Mesodermal cell (in vitro differentiated cells): Measurements from ENCODE around the gene PDE4B.
"Not testable (repeated sequence)": the region's sequence is repeated elsewhere in the genome, so short reads cannot be mapped to it uniquely, and the experiment has no call there.

Experiments
- H3K27ac ChIP-seq: 2 replicates; pipeline ENCODE4 v1.7.0; 2013; ENCODE audit warnings: mild to moderate bottlenecking, low read depth, low read length, moderate library complexity; ENCODE audit not compliant: severe bottlenecking
- H3K36me3 ChIP-seq: 2 replicates; pipeline ENCODE4 v1.7.1; 2013; ENCODE audit warnings: mild to moderate bottlenecking, low read length, moderate library complexity; ENCODE audit not compliant: control insufficient read depth, insufficient read depth
- H3K4me1 ChIP-seq: one replicate; pipeline ENCODE4 v1.7.1; 2013; ENCODE audit warnings: mild to moderate bottlenecking, low read length; ENCODE audit not compliant: insufficient read depth, control insufficient read depth, poor library complexity, severe bottlenecking
- H3K4me3 ChIP-seq: 2 replicates; pipeline ENCODE4 v1.7.0; 2013; ENCODE audit warnings: low read length, control low read depth, mild to moderate bottlenecking; ENCODE audit not compliant: insufficient read depth, poor library complexity, severe bottlenecking; ENCODE audit errors: extremely low read depth
- H3K9me3 ChIP-seq: 2 replicates; pipeline ENCODE4 v1.7.1; 2013; ENCODE audit warnings: mild to moderate bottlenecking, low read length, moderate library complexity; ENCODE audit not compliant: control insufficient read depth
- WGBS, 2 experiments: methylation state at CpG; one replicate each; pipeline ENCODE4 v1.1.5; 2013; ENCODE audit warnings: missing lambda C conversion rate in 2 of 2; ENCODE audit not compliant: insufficient coverage in 2 of 2; 5-methylcytosine and 5-hydroxymethylcytosine counted together

Gene PDE4B

GRCh38 chr1:65992165-65992821 is 199.6 kb downstream of the PDE4B start:
- H3K36me3 ChIP-seq: no peaks in the 10 kb centered on the region
- WGBS, 2 experiments: 88 to 90% methylated on average over 5 of the region's 6 CpGs
- no peak overlapping the region for H3K27ac ChIP-seq
- H3K4me1 ChIP-seq: no peaks in the 10 kb centered on the region
- no peaks in the 10 kb centered on the region for H3K9me3 ChIP-seq
- H3K4me3 ChIP-seq: no peak overlapping the region

DNA sequence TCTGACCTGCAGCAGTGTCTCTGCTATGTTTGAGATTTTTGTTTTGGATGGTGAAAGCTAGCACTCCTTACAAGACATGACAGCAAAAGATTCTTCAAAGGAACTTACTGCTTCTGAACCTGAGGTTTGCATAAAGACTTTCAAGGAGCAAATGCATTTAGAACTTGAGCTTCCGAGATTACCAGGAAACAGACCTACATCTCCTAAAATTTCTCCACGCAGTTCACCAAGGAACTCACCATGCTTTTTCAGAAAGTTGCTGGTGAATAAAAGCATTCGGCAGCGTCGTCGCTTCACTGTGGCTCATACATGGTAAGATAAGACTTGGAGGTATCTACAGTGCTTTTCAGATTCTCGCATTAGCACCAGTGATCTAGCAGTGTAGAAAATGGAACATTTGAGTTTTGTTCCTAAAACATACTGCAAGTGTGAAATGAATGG is 200.2 kb downstream of the PDE4B start:
- Histone ChIP-seq H3K4me1 (no peaks in the 10 kb centered on the region), H3K36me3 (no peaks in the 10 kb centered on the region), H3K27ac (no peak overlapping the region), H3K9me3 (no peaks in the 10 kb centered on the region), H3K4me3 (no peak overlapping the region)
- 90 to 100% methylated on average over 6 to 7 of the region's 7 CpGs for WGBS, 2 experiments

- WGBS, 2 experiments: 60% methylated on average over 1 of the region's 2 CpGs; no CpG with 5 or more reads in 1 of the 2 experiments
These were observed 201.5 kb downstream of the PDE4B start for GRCh38 chr1:65994223-65994622.

GRCh38 chr1:65995336-65995735 is 202.6 kb downstream of the PDE4B start:
- Histone ChIP-seq H3K9me3 (no peaks in the 10 kb centered on the region), H3K4me3 (no peak overlapping the region)
- 90% methylated on average over 3 of the region's 6 CpGs; no CpG with 5 or more reads in 1 of the 2 experiments for WGBS, 2 experiments

More at GRCh38 chr1:65994223-65994622, 201.5 kb downstream of the PDE4B start:
- H3K4me3 ChIP-seq: no peak overlapping the region
- H3K27ac ChIP-seq: no peak overlapping the region
- H3K36me3 ChIP-seq: no peaks in the 10 kb centered on the region
- H3K9me3 ChIP-seq: no peaks in the 10 kb centered on the region
- no peaks in the 10 kb centered on the region for H3K4me1 ChIP-seq

DNA sequence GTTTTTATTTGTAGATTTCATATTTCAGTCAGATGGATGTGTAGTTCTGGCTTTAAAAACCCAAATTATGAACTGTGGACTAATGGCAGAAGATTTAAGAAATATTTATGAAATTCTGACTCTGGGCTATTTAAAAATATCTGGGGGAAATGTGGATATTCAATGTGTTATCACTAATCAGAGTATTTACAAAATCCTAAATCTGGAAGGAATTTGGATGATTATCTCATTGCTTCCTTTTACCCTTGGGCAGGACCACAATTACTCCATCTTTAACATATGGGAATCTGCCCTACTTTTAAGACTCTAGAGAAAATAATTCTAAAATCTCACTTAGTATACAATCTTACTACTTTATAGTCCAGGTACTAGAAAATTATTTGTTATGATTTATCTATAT is 203.2 kb downstream of the PDE4B start:
- H3K27ac ChIP-seq: no peak overlapping the region
- peaks cover 6% of the 10 kb centered on the region for H3K4me1 ChIP-seq
- H3K36me3 ChIP-seq: no peaks in the 10 kb centered on the region
- H3K4me3 ChIP-seq: no peak overlapping the region
- H3K9me3 ChIP-seq: no peaks in the 10 kb centered on the region

More at GRCh38 chr1:65995336-65995735, 202.6 kb downstream of the PDE4B start:
- no peak overlapping the region for H3K27ac ChIP-seq
- H3K36me3 ChIP-seq: no peaks in the 10 kb centered on the region
- H3K4me1 ChIP-seq: peaks cover under 1% of the 10 kb centered on the region

DNA sequence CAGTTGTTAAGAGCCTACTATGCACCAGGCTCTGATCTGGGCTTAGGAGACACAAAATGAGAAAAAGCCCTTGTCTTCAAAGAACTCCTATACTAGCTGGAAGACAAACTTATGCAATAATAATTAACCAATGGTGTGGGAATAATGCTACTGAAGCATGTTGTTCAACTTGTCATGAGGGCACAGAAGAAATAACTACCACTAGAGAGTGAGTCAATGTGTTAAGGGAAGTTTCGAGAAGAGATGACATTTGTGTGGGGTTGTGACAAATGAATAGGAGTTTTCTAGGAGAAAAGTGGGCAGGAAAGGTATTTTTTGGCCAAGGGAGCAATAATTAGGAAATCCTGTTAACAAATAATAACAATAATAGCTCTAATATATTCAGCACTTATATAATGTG is 205.0 kb downstream of the PDE4B start:
- no peak overlapping the region for H3K4me3 ChIP-seq
- H3K27ac ChIP-seq: no peak overlapping the region
- WGBS, 2 experiments: 100% methylated on average over 1 of the region's 1 CpG; no CpG with 5 or more reads in 1 of the 2 experiments
- no peaks in the 10 kb centered on the region for H3K9me3 ChIP-seq
- H3K4me1 ChIP-seq: peaks cover 6% of the 10 kb centered on the region
- H3K36me3 ChIP-seq: no peaks in the 10 kb centered on the region

DNA sequence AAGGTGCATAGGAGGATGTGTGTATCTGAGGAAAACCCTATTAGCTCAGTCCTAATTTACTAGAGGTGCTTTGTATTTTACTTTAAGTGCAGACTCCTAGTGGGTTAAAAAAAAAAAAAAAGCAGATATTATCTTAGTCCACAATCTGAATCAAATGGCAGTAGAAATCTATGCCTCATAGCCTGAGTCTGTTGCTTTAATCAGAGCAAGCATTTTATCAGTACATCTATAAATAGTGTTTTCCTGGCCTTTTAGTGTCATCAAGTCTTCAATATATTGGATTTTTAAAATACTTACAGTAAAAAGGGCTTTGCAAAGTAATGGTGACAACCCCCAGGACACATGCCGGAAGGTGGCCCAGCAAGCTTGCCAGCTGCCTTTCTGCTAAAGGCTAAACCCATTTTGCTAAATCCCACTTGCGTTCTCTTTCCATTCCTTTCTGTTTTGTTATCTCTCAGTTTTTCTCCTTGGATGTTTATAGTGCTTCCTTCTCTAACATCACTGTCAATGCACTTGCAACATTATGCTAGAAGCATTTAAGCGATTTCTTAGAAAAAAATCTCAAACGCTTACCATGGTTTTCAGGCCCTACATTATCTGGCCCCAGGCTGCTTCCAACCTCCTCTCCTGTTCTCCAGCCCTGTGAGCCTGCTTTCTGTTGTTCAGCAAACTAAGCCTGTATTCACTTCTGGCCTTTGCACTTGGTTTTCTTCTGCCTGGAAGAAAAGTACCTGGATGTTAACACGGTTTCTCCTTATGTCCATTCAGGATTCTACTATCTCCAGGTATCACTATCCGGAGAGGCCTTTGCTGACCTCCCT is 206.3 kb downstream of the PDE4B start:
- Histone ChIP-seq H3K4me3 (no peak overlapping the region), H3K9me3 (no peaks in the 10 kb centered on the region), H3K4me1 (peaks cover 6% of the 10 kb centered on the region), H3K27ac (no peak overlapping the region), H3K36me3 (no peaks in the 10 kb centered on the region)
- WGBS, 2 experiments: 87 to 96% methylated on average over 4 to 5 of the region's 6 CpGs

DNA sequence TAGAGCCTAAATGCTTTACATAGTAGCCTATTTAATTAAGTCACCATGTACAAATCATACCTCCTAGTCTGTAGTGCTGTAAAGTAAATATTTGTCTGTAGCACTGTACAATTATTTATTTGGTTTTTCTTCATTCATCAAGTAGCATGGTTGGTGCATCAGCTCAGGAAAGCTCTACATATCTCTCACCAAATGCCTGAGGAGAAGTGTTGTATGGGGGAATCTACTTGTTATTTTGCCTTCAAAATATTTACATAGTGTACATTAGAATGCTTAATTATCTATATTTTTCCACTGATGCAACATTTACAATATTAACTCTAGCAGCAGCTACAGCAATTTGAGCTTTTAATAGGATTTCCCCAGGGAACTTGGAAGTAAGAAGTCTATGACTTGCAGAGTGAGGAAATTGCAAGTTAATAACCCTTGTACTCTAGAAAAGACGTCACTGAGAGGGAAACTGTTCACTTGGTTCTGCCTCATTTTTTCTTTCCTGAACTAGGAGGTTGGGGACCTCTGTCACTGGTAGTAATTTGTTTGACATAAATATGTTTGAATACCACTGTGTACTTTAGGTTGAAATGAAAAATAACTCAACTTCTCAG is 207.4 kb downstream of the PDE4B start:
- 85 to 86% methylated on average over 1 of the region's 1 CpG for WGBS, 2 experiments
- Histone ChIP-seq H3K4me3 (no peak overlapping the region), H3K27ac (no peak overlapping the region), H3K36me3 (no peaks in the 10 kb centered on the region), H3K4me1 (peaks cover 6% of the 10 kb centered on the region), H3K9me3 (no peaks in the 10 kb centered on the region)

- no peaks in the 10 kb centered on the region for H3K9me3 ChIP-seq
- WGBS, 2 experiments: 33% methylated on average over 1 of the region's 1 CpG; no CpG with 5 or more reads in 1 of the 2 experiments
- no peak overlapping the region for H3K4me3 ChIP-seq
- peaks cover 6% of the 10 kb centered on the region for H3K4me1 ChIP-seq
- no peaks in the 10 kb centered on the region for H3K36me3 ChIP-seq
- no peak overlapping the region for H3K27ac ChIP-seq
These were observed 211.0 kb downstream of the PDE4B start for GRCh38 chr1:66003690-66004089.

GRCh38 chr1:66006534-66006933 is 213.8 kb downstream of the PDE4B start:
- 83 to 90% methylated on average over 1 to 2 of the region's 3 CpGs for WGBS, 2 experiments
- not testable (repeated sequence) for H3K9me3 ChIP-seq, H3K36me3 ChIP-seq, H3K27ac ChIP-seq, H3K4me3 ChIP-seq, H3K4me1 ChIP-seq
